ENCODE results near the gene ALDH1A3.

The ALDH1A3 gene

GRCh38 chr15:100901296-100901695 is 21.7 kb downstream of the ALDH1A3 start:
- DNase-seq (ENCODE audit: low read depth in 1 of 2, low spot score in 1 of 2), result no peak

GRCh38 chr15:100901702-100902435 is 22.2 kb downstream of the ALDH1A3 start:
- DNase-seq (ENCODE audit: low read depth in 1 of 2, low spot score in 1 of 2), result no peak

GRCh38 chr15:100902436-100903167 is 23.0 kb downstream of the ALDH1A3 start:
- no peak for DNase-seq (ENCODE audit: low read depth in 1 of 2, low spot score in 1 of 2)

- no peak for DNase-seq (ENCODE audit: low read depth in 1 of 2, low spot score in 1 of 2)
These were observed 23.5 kb downstream of the ALDH1A3 start for GRCh38 chr15:100903168-100903554.

- no peak for DNase-seq (ENCODE audit: low read depth in 1 of 2, low spot score in 1 of 2)
These were observed 26.2 kb downstream of the ALDH1A3 start for GRCh38 chr15:100905850-100906249.

GRCh38 chr15:100908466-100908865 is 28.8 kb downstream of the ALDH1A3 start:
- DNase-seq (ENCODE audit: low read depth in 1 of 2, low spot score in 1 of 2), result no peak

GRCh38 chr15:100909565-100909964 is 29.9 kb downstream of the ALDH1A3 start:
- no peak for DNase-seq (ENCODE audit: low read depth in 1 of 2, low spot score in 1 of 2)

GRCh38 chr15:100909989-100910955 is 30.6 kb downstream of the ALDH1A3 start:
- no peak for DNase-seq (ENCODE audit: low read depth in 1 of 2, low spot score in 1 of 2)

- no peak for DNase-seq (ENCODE audit: low read depth in 1 of 2, low spot score in 1 of 2)
These were observed 31.5 kb downstream of the ALDH1A3 start for GRCh38 chr15:100911086-100911485.

GRCh38 chr15:100913961-100914360 is 34.3 kb downstream of the ALDH1A3 start:
- no peak for DNase-seq (ENCODE audit: low read depth in 1 of 2, low spot score in 1 of 2)

GRCh38 chr15:100914876-100915275 is 35.2 kb downstream of the ALDH1A3 start:
- DNase-seq (ENCODE audit: low read depth in 1 of 2, low spot score in 1 of 2), result no peak

- DNase-seq (ENCODE audit: low read depth in 1 of 2, low spot score in 1 of 2), result peak; percentile 21 to 69
These were observed 38.5 kb downstream of the ALDH1A3 start for GRCh38 chr15:100918034-100918689.

GRCh38 chr15:100918690-100919480 is 39.3 kb downstream of the ALDH1A3 start, which contains the start of gene LRRK1:
Gene LRRK1 (plus strand): TSS chr15:100919357. CDS start chr15:100924633, 5,276 bp downstream.
- peak in 1 of 2 donors; percentile 8 for DNase-seq (ENCODE audit: low read depth in 1 of 2, low spot score in 1 of 2)

GRCh38 chr15:100919481-100920405 is 40.1 kb downstream of the ALDH1A3 start:
- peak in 1 of 2 donors; percentile 19 for DNase-seq (ENCODE audit: low read depth in 1 of 2, low spot score in 1 of 2)

- no peak for DNase-seq (ENCODE audit: low read depth in 1 of 2, low spot score in 1 of 2)
These were observed 41.0 kb downstream of the ALDH1A3 start for GRCh38 chr15:100920516-100921135.

- no peak for DNase-seq (ENCODE audit: low read depth in 1 of 2, low spot score in 1 of 2)
These were observed 42.8 kb downstream of the ALDH1A3 start for GRCh38 chr15:100922192-100923040.

GRCh38 chr15:100923076-100923475 is 43.4 kb downstream of the ALDH1A3 start:
- DNase-seq (ENCODE audit: low read depth in 1 of 2, low spot score in 1 of 2), result no peak

Measured in stimulated activated CD4-positive, alpha-beta T cell treated with anti-CD3 and anti-CD28 coated beads, Interleukin-15, amount 100 ng/mL, for 1 hour (primary cell).